ENCODE data around the gene HCN2. TPM values are rescaled to one million over a fixed set of nuclear protein-coding genes. Genes with fewer than 3 reads are reported as not detected.
A peak's percentile ranks its signal among the peaks of the same experiment; 100 is the strongest.

Gene HCN2
- total RNA-seq, 1 donor from 2014 or later, result not detected

DNA sequence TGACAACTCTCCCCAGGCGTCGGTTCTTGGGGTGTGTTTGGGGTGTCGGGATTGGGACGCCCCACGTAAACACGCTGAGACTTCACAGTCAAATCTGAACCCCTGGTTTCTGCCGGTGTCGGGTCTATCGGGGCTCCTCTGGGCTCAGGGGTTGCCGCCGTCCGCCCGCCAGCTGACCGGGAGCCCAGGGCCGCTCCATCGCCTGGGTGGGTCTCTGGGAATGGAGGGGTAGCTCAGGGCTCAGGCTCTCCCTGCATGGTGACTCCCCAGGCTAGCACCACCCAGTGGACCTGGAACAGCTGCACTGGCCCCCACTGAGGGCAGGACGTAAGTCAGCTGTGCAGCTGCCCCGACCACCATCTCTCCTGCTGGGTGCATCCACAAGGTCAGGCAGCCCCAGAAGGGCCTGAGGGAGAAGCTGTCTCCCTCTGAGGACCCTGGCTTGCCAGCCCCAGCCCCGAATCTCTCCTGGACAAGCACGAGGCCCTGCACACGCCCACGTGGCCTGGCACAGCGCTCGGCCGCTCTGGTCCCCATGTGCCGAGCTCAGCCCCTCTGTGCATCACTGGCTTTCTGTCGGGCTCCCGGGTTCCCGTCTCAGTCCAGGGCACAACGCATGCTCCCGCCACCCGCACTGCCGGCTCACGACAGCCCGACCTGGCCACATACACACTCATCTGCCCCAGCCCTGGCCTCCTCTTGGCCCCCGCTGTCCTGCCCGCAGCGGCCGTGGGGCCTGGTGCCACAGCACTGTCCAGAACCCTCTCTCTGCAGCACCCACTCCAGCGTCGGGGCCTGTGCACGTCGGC is 67.3 kb downstream of the HCN2 start:
- no peak for DNase-seq (ENCODE audit: low spot score)

DNA sequence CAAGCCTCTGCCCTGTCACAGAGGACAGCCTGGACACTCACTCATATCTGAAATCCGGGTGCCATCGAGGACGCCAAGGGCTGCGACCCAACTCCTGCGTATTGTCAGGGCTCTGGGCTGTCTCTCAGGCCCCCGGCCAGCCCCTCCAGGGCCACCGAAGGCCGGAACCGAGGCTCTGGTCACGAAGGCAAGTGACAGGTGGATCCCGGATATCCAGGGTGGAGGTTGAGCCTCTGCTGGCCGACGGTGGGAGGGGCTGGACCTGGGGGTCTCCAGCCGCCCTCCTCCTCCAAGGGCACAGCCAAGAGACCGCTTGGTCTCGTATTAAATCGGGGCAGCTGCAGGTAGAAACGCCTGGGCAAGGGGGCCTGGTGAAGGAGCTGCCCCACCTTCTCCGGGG is 67.9 kb downstream of the HCN2 start:
- no peak for DNase-seq (ENCODE audit: low spot score)

DNA sequence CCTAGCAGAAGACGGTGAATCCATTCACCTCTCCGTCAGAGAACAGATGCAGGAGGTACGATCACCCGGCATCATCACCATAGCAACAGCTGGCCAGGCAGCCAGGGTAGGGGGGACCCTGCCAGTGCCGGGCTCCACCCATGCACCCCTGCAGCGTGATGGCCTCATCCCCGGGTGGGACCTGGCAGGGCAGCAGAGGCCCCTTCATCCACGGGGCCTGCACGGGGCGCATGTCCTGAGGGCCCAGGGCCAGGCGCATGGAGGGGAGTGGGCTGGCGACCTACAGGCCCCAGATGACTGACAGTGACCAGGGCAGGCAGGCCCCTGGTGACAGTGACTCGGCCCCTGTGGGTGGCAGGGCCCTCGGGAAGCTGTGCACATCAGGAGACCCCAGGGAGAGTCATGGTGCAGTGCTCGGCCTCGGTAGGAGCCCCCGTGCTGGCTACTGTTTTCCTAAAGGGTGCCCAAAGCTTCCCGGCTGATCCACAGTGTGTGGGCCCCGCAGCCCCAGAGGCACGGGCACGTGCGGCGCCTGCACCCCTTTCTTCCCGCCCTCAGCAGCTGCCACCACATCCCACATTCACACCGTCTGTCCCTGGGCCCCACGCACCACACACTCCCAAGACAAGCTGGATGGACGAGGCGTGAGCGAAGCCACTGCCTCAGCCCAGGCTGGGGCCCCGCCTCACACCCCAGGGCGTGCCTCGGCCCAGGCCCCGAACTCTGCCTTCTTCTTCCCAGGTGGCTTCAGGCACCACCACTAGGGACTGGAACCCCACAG is 68.6 kb downstream of the HCN2 start:
- DNase-seq (ENCODE audit: low spot score), result no peak

DNA sequence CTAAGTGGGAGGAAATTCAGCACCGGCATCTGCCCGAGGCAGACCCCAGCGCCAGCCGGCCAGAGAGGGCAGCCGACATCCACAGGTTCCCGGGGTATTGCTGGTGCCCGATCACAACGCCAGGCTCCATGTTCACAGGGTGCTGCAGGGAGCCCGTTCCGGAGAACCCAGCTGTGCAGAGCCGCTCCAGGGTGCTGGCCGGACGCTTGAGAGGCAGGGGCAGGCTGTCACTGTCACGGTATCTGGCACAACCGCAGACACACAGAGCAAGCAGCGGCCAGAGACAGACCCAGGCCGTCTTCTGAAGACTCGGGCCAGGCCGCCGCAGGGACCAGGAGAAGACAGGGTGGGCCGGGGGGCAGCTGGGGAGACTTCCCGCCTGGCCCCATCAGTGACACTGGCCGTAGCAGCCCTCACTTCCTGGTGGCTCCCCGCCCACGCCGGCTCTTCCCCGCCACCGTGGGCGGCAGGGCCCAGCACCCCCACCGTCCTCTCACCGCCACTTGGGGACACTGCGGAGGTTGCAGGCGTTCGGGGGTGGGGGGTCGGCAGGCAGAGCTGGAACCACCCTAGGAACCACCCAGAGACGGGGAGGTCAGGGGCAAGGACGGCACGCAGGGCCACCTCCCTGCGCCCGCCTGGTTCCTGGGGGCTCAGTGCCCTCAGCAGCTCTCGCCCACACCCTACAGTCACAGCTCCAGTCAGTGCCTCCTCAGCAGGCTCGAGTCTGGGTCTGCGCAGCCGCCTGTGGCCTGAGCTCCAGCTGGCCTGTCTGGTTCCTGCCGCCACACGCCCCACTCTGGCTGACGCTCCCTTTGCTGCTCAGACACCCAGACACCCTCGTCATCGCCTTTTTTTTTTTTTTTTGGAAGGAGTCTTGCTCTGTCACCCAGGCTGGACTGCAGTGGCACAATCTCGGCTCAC is 69.5 kb downstream of the HCN2 start:
- DNase-seq (ENCODE audit: low spot score), result peak; percentile 83

DNA sequence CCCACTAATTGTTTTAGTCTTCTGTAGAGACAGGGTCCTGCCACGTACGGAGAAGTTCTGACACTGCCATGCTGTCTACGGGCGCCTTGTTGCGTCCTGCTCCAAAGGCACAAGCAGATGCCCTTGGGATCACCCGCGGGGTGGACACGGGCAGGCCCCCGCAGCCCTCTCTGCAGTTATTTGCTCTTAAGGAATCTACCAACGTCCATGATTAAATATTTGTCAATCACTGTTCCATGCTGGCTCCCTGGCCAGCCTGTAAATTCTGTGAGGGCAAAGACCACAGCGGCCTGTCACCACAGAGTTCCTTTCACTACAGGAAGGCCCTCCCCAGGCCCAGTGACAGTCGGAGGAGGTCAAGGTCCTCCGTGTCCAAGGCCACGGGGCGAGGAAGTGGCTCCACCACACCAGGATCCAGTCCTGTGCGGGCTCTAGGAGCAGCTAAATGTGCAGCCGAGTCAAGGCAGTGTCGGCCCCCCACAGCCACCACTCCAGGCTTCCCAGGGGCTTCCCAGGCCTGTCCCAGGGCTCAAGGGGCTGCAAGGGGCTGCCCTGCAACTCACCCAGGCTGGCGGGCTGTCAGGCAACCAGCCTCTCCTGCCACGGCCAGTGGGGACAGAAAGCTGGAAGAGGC is 71.2 kb downstream of the HCN2 start:
- no peak for DNase-seq (ENCODE audit: low spot score)

DNA sequence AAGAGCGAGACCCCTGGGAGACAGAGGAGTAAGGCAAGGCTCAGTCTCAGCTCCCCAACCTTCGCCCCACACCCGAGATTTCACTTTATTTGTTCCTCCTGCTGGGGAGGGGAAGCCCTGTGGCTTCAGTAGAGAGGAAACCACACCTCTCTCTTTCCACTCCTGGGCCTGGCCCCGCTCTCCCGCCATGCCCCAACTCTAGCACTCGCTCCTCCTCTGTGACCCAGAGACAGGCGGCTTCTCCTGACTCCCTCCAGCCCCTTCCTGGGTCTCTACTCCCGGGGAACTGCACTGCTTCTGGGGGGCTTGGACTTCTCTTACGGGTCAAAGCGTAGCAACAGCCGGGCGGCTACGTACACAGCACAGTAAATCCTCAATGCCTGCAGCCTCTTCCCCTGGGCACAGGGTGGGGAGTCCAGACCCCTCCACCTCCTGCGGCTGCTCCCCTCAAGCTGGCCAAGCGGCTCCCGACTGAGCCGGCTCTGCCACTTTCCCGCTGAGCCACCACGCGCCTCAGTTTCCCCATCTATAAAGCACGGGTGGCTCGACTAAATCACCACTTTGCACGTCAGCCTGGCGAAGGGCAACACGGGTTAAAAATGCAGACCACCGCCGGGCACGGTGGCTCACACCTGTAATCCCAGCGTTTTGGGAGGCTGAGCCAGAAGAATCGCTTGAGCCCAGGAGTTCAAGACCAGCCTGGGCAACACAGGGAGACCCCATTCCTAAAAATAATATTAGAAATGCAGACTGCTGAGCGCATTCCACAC is 71.9 kb downstream of the HCN2 start:
- DNase-seq (ENCODE audit: low spot score), result no peak

DNA sequence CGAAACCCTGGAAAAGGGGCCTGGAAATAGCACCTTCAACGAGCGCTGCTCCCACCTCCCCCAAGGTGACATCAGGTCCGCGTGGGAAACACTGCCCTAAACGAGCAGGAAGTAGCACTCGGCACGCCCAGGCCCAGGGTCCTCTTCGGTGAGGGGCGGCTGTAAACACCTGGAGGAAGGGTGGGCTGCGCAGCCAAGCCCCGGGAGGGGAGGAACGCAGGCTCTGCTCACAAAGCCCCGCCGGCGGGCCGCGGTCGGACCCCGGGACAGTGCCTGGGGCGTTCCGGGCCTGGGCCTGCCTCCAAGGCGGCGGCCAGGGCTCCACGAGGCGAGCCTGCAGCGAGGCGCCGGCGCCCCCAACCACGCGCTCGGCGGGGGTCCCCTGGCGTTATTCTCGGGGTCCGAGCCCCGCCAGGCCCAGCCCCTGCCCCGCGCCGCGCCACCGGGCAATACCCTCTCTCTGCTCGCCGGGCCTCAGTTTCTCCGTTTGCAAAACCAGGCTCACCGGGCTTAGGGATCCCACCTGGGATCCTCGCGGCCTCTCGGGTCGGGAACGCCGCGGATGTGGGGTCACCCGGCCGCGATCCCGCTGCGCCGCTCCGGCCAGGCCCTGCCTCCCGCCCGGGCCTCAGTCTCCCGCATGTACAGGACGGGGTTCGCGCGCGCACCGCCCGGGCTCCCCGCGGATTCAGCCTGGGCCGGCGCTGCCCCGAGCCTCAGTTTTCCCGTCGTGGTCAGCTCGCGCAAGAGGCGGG is 72.7 kb downstream of the HCN2 start:
- DNase-seq (ENCODE audit: low spot score), result no peak

DNA sequence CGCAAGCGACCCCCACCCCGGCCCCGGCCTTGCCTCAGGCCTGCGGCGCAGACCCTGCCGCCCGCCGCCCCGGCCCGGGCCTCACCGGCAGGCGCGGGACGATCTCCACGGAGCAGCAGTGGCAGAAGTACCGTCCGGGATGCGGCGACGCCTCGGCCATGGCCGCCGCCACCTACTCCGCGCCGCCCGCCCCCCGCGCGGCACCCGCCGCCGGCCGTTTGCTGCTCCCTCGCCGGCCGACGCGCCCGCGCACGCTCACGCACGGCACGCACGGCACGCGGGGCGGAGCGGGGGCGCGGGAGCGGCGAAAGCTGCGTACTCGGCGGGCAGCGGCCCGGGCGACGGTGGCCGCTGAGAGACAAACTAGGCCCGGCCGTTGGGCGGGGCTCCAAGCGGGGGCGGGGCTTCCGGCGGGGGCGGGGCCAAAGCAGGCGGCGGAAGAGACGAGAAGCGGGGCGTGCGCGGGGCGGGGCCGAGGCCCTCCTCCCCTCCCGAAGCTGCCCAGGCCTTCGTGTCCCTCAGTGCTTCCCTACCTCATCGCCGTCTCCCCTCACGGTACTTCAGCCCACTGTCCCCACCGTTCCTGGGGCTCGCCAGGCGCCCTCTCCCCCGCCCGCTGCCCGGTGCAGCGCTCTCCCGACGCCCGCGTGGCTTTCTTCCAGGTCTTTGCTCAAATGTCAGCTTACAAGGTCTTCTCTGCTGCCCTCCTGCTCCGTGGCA is 73.4 kb downstream of the HCN2 start, which contains the start of gene RNF126:
TSS of gene RNF126 (minus strand) at position 253 of the 720 bp plus-strand sequence. CDS start at position 160, 93 bp downstream.
- DNase-seq (ENCODE audit: low spot score), result peak; percentile 96

DNA sequence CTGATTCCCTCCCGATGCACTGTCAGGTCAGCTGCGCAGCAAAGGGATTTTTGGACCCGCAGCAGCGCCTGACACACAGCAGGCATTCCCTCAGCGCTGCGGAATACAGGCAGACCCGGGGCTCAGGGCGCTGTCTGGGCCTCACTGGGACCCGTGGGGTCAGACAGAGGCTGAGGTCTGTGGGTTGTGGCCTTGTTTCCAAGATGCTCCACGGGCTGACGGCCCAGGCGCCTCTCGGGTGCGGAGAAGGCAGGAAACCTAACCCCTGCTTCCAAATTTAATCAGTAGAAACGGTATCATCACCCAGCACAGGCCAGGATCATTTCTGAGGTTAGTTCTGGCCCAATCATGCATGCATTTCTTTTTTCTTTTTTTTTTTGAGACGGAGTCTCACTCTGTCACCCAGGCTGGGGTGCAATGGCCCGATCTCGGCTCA is 74.0 kb downstream of the HCN2 start:
- DNase-seq (ENCODE audit: low spot score), result no peak

DNA sequence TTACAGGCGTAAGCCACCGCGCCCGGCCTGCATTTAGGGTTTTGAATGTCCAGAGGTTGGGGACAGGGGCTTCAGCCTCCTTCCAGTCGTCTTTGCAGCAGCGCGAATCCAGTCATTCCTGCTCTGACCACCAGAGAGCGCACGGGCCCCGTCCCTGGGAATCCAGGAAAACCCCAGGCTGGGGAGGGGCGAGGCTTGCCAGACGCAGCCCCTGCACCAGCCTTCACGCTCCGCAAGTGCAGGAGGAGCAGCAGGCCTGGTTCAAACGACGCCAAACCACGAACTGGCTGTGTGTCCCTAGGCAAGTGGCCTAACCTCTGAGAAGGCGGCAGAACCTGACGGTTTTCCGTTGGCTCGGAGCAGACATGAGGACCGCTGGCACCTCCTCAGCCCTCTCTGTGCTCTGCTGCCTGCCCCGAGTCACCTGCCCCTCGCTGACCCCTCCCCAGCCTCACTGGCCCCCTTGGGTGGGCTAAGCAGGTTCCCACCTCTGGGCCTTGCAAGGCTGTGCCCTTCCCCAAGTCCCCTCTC is 75.3 kb downstream of the HCN2 start:
- peak; percentile 79 for DNase-seq (ENCODE audit: low spot score)

Other genes with a start within 250 kb of the HCN2 start
- gene MIER2, start 245.1 kb upstream of the HCN2 start, total RNA-seq, result 37.9 TPM
- 1.1 TPM for gene C2CD4C, start 180.7 kb upstream of the HCN2 start, total RNA-seq
- 27.6 TPM for gene SHC2, start 128.8 kb upstream of the HCN2 start, total RNA-seq
- 0.49 TPM for gene MADCAM1, start 93.4 kb upstream of the HCN2 start, total RNA-seq
- 11.2 TPM for gene TPGS1, start 82.4 kb upstream of the HCN2 start, total RNA-seq
- 30.8 TPM for gene CDC34, start 58.1 kb upstream of the HCN2 start, total RNA-seq
- 0.83 TPM for gene GZMM, start 45.8 kb upstream of the HCN2 start, total RNA-seq
- gene BSG, start 17.3 kb upstream of the HCN2 start, total RNA-seq, result 273 TPM
- gene POLRMT, start 43.7 kb downstream of the HCN2 start, total RNA-seq, result 56.4 TPM
- 0.29 TPM for gene FGF22, start 50.0 kb downstream of the HCN2 start, total RNA-seq
- gene RNF126, start 73.3 kb downstream of the HCN2 start, total RNA-seq, result 54.5 TPM
- 29.8 TPM for gene FSTL3, start 86.5 kb downstream of the HCN2 start, total RNA-seq
- gene PRSS57, start 105.6 kb downstream of the HCN2 start, total RNA-seq, result not detected
- gene PALM, start 119.1 kb downstream of the HCN2 start, total RNA-seq, result 26.0 TPM
- 2.4 TPM for gene MISP, start 161.2 kb downstream of the HCN2 start, total RNA-seq
- gene PTBP1, start 207.6 kb downstream of the HCN2 start, total RNA-seq, result 374 TPM
- not detected for gene PLPPR3, start 232.1 kb downstream of the HCN2 start, total RNA-seq
- not detected for gene AZU1, start 238.0 kb downstream of the HCN2 start, total RNA-seq

All from ureter (tissue), 1 donor.